Karpas-422 (cell line): ENCODE results near the gene RMDN2. TPM values are rescaled to one million over a fixed set of nuclear protein-coding genes. Genes with fewer than 3 reads are reported as not detected.

Experiments used
- DNase-seq: peaks from one replicate; pipeline ENCODE4 v3.0.0-alpha.2; 2015
- H2AFZ ChIP-seq: fragments of 200-600 bp; sonication (generic); 2 replicates; pipeline ENCODE4 v1.6.1; 2014; ENCODE audit warnings: antibody characterized with exemption, low read length, mixed read lengths
- H3K27ac ChIP-seq: fragments of 200-600 bp; sonication (generic); 2 replicates; pipeline ENCODE4 v1.5.1; 2014; ENCODE audit warnings: mild to moderate bottlenecking, low read length, moderate library complexity
- H3K27me3 ChIP-seq: fragments of 200-600 bp; sonication (generic); 2 replicates; pipeline ENCODE4 v1.6.1; 2014; ENCODE audit warnings: low read length, mixed read lengths
- H3K36me3 ChIP-seq: fragments of 200-600 bp; sonication (generic); 2 replicates; pipeline ENCODE4 v1.6.1; 2014; ENCODE audit warnings: low read length, mixed read lengths; ENCODE audit not compliant: insufficient read depth
- H3K4me1 ChIP-seq: fragments of 200-600 bp; sonication (generic); 2 replicates; pipeline ENCODE4 v1.6.1; 2014; ENCODE audit warnings: mild to moderate bottlenecking, low read length, mixed read lengths
- H3K4me2 ChIP-seq: fragments of 200-600 bp; sonication (generic); 2 replicates; pipeline ENCODE4 v1.6.1; 2014; ENCODE audit warnings: low read length, low read depth, mild to moderate bottlenecking; ENCODE audit not compliant: poor library complexity, severe bottlenecking
- H3K4me3 ChIP-seq: fragments of 200-600 bp; sonication (generic); 2 replicates; pipeline ENCODE4 v1.5.1; 2014; ENCODE audit warnings: mild to moderate bottlenecking, antibody characterized with exemption, low read length, mixed read lengths
- H3K79me2 ChIP-seq: fragments of 200-600 bp; sonication (generic); 2 replicates; pipeline ENCODE4 v1.6.1; 2014; ENCODE audit warnings: mild to moderate bottlenecking, low read length, mixed read lengths
- H3K9ac ChIP-seq: fragments of 200-600 bp; sonication (generic); 2 replicates; pipeline ENCODE4 v1.6.0; 2014; ENCODE audit warnings: low read length
- H3K9me2 ChIP-seq: fragments of 200-600 bp; sonication (generic), shearing (Covaris generic); replicated peaks from 2 replicates; pipeline ENCODE4 v1.6.0; 2014; ENCODE audit warnings: mild to moderate bottlenecking, low read length, moderate library complexity; ENCODE audit not compliant: insufficient read depth
- H3K9me3 ChIP-seq: fragments of 300-700, 200-600 bp; sonication (generic); 2 replicates; pipeline ENCODE4 v1.6.1; 2014; ENCODE audit warnings: low read length, mixed read lengths
- H4K20me1 ChIP-seq: fragments of 200-600 bp; sonication (generic); 2 replicates; pipeline ENCODE4 v1.6.1; 2014; ENCODE audit warnings: mild to moderate bottlenecking, antibody characterized with exemption, low read length, low read depth; ENCODE audit not compliant: insufficient read depth
- total RNA-seq: library from RNA; depleted of rRNA; stranded (reverse); fragments of >200 nt; shearing (Covaris generic); gene quantifications from 2 replicates; pipeline ENCODE4 v1.2.3, GENCODE V29; 2014; ENCODE audit warnings: low replicate concordance; rRNA removed

Gene RMDN2
- total RNA-seq, 1 experiment from 2014 or later: 6.5 TPM

DNA sequence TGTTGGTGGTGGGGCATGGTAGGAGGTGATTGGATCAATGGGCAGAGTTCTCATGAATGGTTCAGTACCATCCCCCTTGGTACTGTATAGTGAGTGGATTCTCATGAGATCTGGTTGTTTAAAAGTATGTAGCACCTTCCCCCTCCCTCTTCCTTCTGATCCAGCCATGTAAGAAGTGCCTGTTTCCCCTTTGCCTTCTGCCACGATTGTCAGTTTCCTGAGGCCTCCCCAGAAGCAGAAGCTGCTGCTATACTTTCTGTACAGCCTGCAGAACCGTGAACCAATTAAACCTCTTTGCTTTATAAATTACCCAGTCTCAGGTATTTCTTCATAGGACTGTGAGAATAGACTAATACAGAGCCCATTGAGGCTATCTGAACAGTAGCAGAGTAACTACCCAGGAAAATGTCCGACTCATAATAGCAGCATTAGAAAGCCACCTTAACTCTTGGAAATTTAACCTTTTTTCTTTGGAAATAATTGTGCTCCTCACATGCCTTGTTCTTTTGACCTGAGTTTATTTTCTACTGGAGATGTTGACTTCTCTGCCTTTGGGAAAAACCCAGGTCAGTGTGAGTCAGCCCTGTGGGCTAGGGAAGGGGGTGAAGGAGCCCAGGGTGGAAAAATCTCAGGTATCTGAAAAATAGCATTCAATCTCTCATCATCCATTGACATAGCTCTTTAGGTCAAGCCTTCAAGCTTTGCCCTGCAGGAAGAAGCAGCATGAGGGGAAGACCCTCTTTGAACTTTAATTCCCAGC, 132.7 kb downstream of the RMDN2 start:
- Histone ChIP-seq H3K27me3 (no peaks in the 10 kb centered on the region), H3K36me3 (no peaks in the 10 kb centered on the region), H4K20me1 (no peaks in the 10 kb centered on the region), H2AFZ (no peak overlapping the region), H3K27ac (no peak overlapping the region), H3K4me1 (no peaks in the 10 kb centered on the region), H3K9me2 (no peaks in the 10 kb centered on the region), H3K4me2 (no peak overlapping the region), H3K79me2 (no peaks in the 10 kb centered on the region), H3K9ac (no peak overlapping the region), H3K4me3 (no peak overlapping the region), H3K9me3 (no peaks in the 10 kb centered on the region)
- no peak for DNase-seq

DNA sequence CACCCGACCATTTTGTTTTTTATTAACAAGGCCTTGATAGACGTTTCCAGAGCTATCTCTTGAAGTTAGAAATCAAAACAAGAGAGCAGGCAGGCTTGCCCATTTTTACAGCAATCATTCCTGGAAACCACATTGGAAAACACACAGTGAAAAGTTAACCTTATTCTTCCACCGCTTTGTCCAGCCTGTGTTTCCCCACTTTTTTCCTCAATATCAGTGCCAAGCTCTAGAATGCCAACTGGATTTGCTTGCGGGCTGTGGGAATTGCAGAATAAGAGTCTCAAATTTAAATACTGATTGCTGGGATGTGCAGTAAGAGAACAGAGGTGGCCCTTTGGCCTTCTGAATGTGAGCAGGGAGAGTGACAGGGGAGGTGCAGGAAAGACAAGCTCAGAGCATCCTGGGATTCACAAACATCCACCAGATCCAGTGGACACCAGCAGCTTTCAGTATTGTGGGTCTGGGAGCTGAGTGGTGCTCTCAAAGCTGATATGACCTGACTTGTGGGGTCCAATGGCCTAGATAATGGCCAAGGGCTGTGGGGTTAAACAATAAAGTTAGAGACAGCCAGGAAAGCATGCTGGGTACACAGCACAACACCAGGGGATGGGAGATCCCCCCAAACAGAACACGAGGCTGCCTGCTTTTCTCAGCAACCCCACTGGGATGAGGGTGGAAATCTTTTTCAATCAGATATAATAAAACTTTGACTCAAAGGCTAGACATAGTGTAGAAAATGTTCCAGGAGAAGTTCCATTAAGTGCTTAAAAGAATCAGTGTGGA, 135.3 kb downstream of the RMDN2 start:
- Histone ChIP-seq H3K27me3 (no peaks in the 10 kb centered on the region), H3K27ac (no peak overlapping the region), H3K9ac (no peak overlapping the region), H4K20me1 (no peaks in the 10 kb centered on the region), H3K9me3 (no peaks in the 10 kb centered on the region), H3K9me2 (no peaks in the 10 kb centered on the region), H3K4me1 (no peaks in the 10 kb centered on the region), H3K36me3 (no peaks in the 10 kb centered on the region), H3K79me2 (no peaks in the 10 kb centered on the region), H3K4me3 (no peak overlapping the region), H3K4me2 (no peak overlapping the region), H2AFZ (no peak overlapping the region)
- DNase-seq: no peak

DNA sequence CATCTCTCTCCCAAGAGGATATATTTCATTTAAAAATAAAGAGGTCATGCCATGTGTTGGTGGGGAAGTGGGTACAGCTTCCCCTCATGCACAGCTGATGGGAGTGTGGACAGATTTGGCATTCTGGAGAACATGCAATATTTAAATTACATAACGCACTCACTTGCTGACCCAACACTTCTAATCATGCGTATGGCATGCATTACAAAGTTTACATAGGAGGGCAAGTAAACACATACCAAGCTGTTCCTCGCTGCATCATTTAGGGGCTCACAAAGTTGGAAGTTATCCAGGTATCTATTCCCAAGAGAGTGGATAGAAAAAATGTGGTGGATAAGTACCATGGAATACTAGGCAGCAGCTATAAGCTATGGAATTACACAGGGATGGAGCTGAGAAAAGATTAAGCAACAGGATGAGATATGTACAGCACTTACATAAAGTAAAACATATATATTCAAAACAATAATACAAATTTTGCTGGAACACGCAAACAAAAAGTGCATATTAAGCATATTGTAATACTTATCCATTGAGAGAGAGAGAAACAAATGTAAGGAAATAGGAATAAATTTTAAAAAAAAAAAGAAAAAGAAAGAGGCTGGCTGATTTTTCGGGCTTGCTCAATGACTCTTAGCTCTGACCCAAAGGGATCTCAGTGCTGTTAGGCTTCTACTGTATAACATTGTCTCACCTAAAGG, 139.9 kb downstream of the RMDN2 start:
- Histone ChIP-seq H3K9ac (no peak overlapping the region), H4K20me1 (no peaks in the 10 kb centered on the region), H3K27ac (no peak overlapping the region), H3K79me2 (no peaks in the 10 kb centered on the region), H3K9me3 (no peaks in the 10 kb centered on the region), H3K36me3 (no peaks in the 10 kb centered on the region), H3K4me3 (no peak overlapping the region), H3K4me1 (no peaks in the 10 kb centered on the region), H3K27me3 (no peaks in the 10 kb centered on the region), H3K4me2 (no peak overlapping the region), H2AFZ (no peak overlapping the region), H3K9me2 (no peaks in the 10 kb centered on the region)
- no peak for DNase-seq

DNA sequence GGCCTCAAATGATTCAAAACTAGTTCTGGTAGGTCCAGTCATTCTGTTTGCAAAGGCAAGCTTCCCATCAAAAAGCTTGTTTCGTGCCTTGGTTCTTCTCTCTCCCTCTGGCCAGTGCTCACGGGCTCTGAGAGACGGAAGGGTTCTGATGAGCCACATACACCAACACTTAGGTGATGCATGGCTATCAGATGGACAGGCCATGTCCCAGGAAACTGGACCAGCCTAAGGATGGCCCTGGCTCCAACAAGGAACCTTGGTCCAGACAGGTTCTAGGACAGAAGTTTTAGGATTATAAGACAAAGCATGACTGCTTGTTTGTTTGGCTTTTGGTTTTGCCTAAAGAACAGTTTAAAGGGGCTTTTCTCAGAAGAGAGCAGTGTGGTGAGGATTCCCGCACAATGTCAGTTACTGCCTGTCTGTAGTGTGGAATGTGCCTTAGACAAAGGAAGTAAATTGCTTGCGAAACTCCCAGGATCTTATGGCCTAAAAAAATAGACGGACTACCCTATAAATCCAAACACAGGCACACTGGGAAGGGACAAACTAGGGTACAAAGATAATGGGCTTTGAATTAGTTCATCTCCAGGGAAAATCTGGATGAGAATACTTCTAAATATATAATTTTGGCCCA, 140.5 kb downstream of the RMDN2 start:
- no peaks in the 10 kb centered on the region for H4K20me1 ChIP-seq
- no peaks in the 10 kb centered on the region for H3K79me2 ChIP-seq
- no peak overlapping the region for H3K9ac ChIP-seq
- no peak overlapping the region for H2AFZ ChIP-seq
- H3K9me3 ChIP-seq: no peaks in the 10 kb centered on the region
- H3K27ac ChIP-seq: no peak overlapping the region
- no peak for DNase-seq
- no peaks in the 10 kb centered on the region for H3K27me3 ChIP-seq
- no peak overlapping the region for H3K4me3 ChIP-seq
- no peaks in the 10 kb centered on the region for H3K36me3 ChIP-seq
- H3K9me2 ChIP-seq: no peaks in the 10 kb centered on the region
- H3K4me2 ChIP-seq: no peak overlapping the region
- H3K4me1 ChIP-seq: no peaks in the 10 kb centered on the region

DNA sequence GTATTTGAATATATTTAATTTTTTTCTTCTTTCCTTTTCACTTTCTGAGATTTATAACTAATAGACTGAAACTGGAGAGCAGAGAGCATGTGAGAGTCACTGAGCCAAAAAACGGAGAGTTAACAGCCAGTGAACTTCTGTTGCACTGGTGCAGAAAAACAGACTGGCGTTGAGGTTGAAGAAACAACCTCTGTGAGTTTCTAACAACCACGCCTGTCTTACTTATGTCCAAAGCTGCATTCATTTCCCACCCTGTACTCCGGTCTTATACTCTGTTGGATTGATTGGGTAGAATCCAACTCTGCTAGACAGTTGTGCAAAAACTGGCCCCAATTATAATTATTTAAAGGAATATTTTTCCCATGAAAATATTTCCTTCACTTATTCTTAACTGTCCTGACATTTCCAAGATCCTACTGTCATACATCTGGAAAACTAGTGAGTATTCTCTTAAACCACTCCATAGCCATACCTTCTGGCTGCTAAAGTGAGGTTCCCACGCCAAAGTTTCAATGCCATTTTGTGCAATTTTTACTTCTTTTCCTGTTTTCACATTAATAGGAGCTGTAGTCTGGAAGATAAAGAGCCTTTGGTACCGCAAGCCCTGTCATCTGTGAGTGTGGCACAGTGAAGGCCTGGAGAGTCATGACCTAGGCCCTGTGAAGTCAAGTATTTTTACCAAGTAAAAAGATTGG, 141.5 kb downstream of the RMDN2 start:
- DNase-seq: no peak
- Histone ChIP-seq H3K9me3 (no peaks in the 10 kb centered on the region), H3K9ac (no peak overlapping the region), H3K4me1 (no peaks in the 10 kb centered on the region), H3K9me2 (no peaks in the 10 kb centered on the region), H3K79me2 (no peaks in the 10 kb centered on the region), H2AFZ (no peak overlapping the region), H3K4me3 (no peak overlapping the region), H3K36me3 (no peaks in the 10 kb centered on the region), H3K27me3 (no peaks in the 10 kb centered on the region), H4K20me1 (no peaks in the 10 kb centered on the region), H3K27ac (no peak overlapping the region), H3K4me2 (no peak overlapping the region)

Other genes starting within 250 kb of the RMDN2 start
- gene CYP1B1, start 150.9 kb downstream of the RMDN2 start, total RNA-seq: not detected in 2 replicates